ENCODE data around the gene RPL41.

Gene RPL41

DNA sequence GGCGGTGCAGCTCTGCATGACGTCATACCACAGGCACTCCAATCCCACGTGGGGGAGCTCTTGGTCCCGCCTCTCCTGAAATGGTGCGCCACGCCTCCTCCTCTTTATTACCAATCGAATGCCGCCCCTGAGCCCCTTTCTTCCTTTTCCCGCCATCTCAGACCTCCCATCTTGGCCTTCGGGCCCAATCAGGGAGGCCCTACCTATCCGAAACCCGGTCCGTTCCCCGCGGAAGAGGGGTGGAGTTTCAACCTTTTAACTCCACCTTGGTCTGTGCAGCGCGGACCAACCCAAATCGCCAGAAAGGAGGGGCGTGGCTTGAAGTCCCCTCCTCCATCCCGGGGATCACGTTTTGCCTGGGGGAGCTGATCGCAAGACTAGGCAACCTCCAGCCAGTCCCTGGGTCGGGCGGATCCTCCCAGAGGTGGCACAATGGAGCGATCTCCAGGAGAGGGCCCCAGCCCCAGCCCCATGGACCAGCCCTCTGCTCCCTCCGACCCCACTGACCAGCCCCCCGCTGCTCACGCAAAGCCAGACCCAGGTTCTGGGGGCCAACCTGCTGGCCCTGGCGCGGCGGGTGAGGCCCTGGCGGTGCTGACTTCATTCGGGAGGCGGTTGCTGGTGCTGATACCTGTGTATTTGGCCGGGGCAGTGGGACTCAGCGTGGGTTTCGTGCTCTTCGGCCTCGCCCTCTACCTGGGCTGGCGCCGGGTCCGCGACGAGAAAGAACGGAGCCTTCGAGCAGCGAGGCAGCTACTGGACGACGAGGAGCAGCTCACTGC, 11.6 kb downstream of the RPL41 start, which contains the start of gene ESYT1:
Gene ESYT1, plus strand, starts transcription at position 380 of the 782 bp plus-strand sequence. Its CDS starts 53 bp downstream, at position 433.
- DNase-seq: peak; percentile 100

DNA sequence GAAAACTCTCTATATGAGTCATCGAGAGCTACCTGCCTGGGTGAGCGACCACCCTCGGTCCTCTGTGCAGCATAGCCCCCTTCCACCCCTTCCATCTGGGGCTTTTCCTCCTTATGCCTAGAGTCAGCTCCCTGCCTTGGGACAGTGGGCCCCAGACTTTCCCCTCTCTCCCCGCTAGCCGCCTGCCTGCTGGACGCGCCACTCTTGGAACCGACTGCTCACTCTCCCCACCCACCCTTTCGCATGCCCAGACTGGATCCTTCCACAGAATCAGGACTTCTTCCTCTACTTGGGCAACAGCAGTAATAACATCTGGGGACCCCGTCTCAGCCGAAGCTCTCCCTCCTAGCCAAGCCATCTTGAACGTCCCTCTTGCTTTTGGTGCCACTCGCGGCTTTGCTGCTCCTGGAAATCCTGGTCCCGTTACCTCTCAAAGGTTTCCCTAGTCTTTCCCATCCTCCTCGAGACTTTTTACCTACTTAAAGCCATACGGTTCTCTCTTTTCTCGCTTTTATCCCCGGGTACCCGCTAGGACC, 12.3 kb downstream of the RPL41 start:
- DNase-seq: peak; percentile 25 to 36

DNA sequence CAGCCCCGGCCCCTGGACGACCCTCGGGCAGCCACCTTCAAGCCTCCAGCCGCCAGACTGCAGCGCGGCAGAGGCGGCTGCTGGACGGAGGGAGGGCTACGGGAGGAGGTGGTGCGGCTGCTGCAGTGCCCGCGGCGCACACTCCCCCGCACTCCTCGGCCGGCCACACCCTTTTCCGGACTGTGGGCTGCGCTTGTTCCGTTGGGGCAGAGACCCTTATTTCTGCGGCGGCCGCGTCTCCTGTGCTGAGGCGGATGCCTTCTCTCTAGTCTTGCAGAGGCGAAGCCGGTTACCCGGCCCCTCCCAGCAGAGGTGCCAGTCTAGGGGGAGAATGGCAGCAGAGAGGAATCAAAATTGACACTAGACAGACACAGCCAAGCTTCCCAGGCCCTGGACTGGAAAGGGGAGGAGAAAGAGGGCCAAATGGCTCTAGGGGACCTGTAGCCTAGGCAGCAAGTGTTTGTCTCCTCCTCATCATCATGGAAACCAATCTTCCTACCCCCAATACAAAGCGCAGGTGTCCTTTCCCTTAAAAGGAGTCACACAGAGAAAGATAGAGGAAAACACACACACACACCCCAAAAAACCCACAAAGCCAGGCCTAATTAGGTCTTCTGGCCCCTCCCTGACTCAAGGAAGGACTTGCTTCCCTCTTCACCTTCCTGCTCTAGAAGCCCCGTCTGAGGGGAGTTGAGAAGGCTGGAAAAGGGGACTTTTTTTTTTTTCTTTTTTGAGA, 12.9 kb downstream of the RPL41 start:
- peak; percentile 79 to 85 for DNase-seq

DNA sequence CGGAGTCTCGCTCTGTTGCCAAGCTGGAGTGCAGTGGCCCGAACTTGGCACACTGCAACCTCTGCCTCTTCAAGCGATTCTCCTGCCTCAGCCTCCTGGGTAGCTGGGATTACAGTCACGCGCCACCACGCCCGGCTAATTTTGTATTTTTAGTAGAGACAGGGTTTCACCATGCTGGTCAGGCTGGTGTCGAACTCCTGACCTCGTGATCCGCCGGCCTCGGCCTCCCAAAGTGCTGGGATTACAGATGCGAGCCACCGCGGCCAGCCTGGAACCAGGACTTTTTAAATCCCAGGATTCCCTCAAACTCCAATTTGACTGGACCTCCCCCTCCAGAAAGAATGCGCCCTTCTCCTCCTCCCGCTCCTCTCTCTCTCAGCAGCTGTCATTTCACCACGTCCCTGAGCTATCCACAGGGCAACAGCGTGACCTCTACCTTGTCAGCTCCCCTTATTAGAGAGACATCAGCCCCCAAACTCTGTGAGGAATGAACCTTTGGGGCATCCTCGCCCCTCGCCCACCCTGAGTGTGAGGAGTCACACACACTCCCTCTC, 13.6 kb downstream of the RPL41 start:
- no peak for DNase-seq

DNA sequence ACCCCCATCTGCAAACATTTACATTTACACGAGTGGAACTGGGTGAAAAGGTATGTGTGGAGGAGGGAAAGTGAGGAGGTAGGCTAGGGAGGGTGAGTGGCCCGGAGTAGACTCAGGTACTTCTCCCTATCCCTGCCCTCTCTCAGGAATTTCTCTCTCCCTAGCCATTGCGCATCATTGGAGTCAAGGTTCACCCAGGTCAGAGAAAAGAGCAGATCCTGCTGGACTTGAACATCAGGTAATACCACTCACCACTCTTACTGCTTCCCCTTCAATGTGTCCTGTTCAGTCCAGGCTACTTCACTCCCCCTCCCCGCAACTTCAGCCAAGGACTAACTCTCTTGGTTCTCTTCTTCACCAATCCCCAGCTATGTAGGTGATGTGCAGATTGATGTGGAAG, 14.4 kb downstream of the RPL41 start:
- no peak for DNase-seq

DNA sequence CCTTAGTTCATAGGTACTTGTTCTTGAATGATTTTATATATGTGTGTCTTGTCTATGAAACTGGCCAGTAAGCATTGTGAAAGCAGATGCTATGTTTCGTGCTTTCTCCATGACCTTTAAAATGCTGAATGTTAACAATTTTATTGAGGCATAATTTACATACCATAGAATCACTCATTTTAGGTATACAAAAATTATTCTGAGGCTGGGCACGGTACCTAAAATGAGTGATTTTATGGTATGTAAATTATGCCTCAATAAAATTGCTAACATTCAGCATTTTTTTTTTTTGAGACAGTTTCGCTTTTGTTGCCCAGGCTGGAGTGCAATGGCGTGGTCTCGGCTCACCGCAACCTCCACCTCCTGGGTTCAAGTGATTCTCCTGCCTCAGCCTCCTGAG, 18.5 kb downstream of the RPL41 start:
- DNase-seq: no peak

DNA sequence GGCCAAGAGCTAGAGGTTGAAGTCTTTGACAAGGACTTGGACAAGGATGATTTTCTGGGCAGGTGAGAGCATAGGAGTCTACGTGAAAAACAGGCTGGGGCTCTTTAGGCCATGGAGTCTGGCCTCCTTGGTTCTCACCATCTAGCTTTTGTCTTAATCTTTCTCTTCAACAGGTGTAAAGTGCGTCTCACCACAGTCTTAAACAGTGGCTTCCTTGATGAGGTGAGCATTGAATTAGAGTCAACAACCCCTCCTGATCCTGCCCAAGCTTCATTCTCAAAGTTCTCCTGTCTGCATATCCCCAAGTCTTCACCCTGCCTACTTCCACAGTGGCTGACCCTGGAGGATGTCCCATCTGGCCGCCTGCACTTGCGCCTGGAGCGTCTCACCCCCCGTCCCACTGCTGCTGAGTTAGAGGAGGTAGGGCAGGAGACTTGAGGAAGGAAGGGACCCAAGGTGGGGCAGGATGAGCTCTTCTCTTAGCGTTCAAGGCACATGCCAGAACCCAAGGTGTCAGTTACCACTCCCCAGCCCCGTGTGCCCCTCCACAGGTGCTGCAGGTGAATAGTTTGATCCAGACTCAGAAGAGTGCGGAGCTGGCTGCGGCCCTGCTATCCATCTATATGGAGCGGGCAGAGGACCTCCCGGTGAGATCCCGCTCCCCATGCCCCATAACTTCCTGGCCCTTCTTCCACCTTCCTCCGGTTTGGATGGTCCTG, 21.6 kb downstream of the RPL41 start:
- no peak for DNase-seq

DNA sequence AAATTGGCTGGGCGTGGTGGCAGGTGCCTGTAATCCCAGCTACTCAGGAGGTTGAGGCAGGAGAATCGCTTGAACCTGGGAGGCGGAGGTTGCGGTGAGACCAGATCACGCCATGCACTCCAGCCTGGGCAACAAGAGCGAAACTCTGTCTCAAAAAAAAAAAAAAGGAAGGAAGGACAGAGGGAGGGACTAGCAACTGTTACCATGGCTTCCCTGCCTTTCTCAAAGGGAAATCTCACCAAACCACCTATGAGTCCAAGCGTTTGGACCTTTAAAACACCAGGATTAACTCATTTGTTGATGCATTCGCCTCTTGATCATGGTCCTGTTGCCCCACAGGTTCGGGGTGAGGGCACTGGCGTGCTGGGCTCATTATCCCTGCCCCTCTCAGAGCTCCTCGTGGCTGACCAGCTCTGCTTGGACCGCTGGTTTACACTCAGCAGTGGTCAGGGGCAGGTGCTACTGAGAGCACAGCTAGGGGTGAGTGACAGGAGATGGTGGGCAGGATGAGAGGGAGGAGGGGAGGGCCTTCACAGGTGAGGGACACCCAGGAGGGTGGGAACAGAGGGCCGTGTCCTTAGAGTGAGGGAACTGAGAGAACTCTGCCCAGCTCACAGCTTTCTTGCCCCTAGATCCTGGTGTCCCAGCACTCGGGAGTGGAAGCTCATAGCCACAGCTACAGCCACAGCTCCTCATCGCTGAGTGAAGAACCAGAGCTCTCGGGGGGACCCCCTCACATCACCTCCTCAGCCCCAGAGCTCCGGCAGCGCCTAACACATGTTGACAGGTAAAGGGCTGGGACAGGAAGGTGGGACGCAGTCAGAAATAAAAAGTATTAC, 25.7 kb downstream of the RPL41 start:
- DNase-seq: no peak

DNA sequence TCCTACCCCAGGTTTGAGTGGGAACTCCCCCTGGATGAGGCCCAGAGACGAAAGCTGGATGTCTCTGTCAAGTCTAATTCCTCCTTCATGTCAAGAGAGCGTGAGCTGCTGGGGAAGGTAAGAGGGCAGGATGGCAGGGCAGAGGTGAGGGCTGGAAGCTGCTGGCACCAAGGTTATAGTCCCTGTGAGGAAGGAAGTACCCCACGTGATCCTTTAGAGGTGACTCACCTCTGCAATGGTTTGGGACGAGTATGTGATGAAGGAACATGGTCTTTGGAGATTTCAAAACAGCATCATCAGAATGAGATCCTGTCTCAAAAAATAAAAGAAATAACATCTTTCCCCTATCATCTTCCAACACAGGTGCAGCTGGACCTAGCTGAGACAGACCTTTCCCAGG, 26.8 kb downstream of the RPL41 start:
- DNase-seq: no peak

DNA sequence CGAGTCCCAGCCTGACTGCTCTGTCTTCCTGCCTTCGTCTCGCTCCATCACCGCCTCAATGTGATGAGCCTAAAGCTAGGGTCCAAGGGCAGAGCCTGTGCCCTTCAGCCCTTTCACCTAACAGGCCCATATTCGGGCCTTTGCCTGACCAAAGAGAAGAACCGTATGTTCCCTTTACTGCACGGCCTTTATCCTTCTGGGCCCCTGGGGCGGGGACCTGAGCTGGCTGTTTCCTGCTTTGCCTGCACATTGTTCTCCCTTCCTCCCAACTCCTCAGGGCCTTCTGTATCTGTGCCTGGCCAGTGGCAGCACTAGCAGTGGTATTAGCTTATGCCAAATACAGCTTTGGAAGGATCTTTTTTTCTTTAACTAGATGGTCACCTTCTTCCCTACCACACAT, 27.4 kb downstream of the RPL41 start:
- no peak for DNase-seq

DNA sequence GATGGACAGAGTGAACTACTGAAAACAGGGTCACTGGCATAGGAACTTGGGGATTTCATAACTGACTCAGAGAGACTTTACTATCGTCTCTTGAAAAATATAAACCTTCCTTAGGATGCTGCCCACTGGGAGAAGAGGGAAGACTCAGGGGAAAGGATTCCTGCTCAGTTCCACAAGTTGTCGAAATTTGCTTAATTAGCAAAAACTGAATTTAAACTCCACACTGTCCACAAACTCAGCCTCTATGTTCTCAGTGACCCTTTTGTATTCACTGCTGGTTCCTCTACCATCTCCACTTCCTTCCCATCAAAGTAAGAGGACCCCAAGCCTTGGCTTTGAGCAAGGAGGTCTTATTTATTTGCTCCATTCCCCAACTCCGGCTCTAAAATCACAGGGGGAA, 28.8 kb downstream of the RPL41 start:
- DNase-seq: no peak

DNA sequence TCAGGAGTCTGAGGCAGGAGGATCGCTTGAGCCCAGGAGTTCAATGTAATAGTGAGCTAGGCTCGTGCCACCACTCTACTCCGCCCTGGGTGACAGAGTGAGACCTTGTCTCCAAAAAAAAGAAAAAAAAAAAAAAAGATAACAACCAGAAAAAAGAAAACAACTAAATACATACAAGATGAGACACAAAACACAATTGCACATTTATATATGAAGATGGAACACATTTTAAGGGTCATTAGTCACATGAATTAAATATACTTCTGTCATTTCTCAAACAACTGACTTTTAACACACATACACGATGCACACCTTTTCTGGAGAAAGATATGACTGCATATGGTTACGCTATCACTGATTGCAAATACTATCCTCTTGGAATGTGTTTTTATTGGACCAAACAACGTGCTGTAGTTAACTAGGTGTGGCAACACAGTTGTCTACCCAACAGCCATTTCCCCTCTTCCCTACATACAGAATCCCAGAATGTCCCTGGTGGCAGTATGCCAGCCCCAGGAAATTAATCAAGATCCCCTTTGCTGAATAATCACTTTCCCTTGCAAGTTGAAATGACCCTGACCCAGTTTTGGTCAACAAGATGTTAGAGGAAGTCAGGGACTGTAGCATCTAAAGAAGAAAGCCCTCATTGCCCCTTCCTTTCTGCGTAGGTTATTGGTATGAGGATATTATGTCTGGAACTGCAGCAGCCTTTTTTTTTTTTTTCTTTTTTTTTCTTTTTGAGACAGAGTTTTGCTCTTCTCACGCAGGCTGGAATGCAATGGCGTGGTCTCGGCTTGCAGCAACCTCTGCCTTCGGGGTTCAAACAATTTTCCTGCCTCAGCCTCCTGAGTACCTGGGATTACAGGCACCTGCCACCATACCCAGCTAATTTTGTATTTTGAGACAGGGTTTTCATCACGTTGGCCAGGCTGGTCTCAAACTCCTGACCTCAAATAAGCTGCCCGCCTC, 30.3 kb downstream of the RPL41 start:
- no peak for DNase-seq

DNA sequence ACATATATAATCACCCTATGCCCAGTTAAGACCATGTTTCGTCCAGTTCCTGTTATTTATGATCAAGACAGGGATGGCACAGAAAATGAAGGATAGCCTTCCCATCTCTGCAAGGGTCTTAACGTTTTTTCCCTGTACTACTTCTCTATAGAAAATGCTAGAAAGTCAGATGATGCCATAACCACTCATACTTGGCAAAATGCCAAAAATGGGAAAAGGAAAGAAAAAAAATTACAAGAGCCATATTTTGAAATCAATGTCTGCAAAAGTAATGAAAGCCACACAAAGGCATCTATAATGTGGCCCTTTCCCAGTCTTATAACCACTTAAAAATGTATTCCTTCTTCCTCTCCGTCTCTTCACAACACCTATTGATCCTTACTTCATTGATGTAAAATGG, 34.1 kb downstream of the RPL41 start:
- peak in 1 of 2 donors; percentile 29 for DNase-seq

DNA sequence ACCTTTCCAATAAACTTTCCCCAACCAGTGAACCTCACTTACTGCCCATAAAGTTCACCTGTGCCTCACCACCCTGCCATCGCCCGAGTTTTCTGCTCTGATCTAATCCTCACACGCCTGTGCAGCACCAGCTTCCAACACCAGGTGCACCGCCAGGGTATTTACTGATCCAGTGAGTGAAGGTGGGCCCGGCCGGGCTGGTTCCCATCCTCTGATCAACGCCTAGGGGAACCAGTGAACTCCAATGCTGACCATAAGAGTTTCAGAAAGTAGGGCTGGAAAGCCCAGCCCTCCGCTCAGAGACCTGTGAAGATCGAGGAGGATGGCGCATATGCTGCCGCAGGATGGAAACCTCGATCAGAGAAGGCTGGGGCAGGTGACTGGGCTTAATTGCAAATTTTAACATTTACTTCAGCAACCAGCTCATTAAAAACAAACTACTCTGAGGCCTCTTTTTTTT, 35.3 kb downstream of the RPL41 start:
- DNase-seq: peak; percentile 57 to 68

DNA sequence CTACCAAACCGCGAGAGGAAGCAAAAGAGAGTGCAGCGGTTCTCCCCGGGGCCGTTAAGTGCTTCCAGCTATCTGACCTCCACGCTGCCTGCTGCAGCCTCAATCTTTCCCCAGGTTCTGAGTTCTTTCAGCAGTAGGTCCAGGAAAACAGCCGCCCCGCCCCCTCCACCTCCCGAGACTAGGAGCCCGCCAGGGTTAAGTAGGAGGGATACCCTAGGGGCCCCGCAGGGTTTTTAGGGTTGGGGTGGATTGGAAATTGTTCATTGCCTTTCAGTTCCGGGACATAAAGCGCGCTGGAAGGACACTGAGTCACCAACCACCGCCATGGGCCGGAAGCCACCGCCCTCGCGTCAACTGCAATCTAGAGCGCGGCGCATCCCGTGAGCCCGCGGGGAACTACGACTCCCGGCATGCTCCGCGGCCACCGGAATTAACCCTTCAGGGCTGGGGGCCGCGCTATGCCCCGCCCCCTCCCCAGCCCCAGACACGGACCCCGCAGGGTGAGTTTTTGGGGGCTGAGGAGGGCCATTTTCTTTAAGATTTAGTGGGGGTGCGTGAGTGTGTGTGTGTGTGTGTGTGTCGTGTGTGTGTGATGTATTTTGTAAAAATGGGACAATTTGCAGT, 35.8 kb downstream of the RPL41 start, which contains the start of gene MYL6B:
Gene MYL6B, plus strand, starts transcription at position 456 of the 624 bp plus-strand sequence. CDS start 1,332 bp downstream, outside the sequence.
- DNase-seq: peak; percentile 90

DNA sequence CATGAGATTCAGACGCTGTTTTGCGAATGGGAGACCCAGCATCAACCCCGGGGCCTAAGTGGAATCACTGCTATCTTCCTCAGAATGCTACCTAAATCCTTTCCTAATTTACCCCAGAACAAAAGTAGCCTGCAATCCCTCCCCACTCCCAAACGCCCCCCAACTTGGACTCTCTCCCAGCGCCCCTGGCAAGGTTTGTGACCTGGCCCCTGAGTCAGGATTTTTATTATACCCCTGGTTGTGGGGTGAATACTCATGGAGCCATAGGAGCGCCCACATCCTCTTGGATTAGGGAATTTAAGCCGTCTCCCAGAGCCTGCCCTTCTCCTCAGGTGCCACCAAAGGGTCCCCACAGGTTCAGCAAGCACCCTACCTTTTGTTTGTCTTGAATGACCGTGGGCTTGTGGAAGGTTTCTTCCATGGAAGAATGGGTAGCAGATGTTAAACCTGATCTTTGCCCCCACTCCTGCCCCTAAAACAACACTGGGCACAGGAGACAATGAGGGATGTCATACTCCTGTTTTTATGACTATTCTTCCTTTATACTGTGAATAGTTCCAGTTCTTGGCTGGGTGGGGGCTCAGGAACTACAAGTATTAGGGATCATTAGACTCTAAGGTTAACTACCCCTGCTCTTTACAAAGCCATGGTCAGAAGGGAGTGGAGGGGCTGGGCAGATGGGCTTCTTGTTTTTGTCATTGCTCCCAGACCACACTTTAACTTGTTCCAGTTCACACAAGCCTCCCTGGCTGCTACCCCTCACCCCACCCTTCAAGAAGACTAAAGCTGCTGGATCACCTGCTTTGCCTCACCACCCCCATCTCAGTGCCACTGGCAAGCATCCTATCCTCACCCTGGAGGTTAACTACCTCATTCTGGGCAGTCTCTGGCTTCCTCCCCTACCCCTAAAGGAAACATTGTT, 36.6 kb downstream of the RPL41 start:
- no peak for DNase-seq

DNA sequence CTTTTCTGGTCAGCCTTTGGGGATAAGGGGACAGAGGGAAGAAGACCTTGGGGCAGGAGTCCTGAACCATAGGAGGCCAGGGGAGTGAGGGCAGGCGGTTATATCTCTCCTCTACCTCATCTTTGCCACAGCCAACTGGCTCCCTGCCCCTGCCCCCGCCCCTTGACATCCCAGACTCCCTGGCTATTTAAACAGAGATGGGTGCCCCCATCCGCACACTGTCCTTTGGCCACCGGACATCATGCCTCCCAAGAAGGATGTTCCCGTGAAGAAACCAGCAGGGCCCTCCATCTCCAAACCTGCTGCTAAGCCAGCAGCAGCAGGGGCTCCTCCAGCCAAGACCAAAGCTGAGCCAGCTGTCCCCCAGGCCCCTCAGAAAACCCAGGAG, 37.2 kb downstream of the RPL41 start:
- no peak for DNase-seq

DNA sequence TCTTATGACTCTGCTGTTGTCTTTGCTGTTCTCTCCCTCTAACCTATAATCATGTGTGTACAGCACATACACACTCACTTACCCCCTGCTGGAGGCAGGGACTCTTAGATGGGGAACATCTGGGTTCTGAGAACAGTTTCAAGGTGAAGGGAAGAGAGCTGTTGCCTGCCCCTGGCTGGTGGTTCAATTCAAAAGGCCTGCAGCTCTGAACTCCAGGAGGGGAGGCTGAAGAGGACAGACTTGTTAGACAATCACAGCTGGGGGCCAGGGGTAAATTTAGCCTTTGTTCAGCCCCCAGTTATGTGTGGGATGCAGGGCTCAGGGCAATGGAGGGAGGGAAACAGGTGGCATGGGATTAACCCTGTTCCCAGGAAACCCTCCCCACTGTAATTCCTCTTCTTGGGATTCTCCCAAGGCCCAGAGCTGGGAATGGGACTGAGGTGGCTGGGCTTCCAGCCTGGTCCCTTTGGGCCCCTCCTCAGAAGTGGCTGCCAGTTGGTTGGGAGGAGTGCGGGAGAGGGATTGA, 37.9 kb downstream of the RPL41 start:
- DNase-seq: no peak

DNA sequence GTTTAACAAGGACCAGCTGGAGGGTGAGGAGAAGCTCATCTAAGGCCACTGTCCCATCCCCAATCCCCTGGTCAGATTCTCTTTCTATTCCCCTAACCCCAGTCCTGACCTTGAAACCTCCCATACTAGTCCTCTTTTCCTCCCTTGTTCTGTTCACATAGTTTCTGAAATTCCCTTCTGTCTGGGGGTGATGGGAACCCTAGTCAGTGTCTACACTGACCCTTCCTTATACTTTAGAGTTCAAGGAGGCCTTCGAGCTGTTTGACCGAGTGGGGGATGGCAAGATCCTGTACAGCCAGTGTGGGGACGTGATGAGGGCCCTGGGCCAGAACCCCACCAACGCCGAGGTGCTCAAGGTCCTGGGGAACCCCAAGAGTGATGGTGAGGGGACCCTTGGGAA, 38.4 kb downstream of the RPL41 start:
- DNase-seq: no peak
